DND-41 (cell line): ENCODE results near the gene SEC14L2.

Experiments
- ATAC-seq: fragments of 200-7000 bp; cut with Tn5 transposase; 3 replicates; pipeline ENCODE4 v1.9.1; 2021; ENCODE audit warnings: low read depth; ENCODE audit not compliant: insufficient read depth
- DNase-seq: peaks from one replicate; pipeline ENCODE4 v3.0.0-alpha.2; 2020
- H2AFZ ChIP-seq: 2 replicates; pipeline ENCODE4 v1.6.0; 2012; ENCODE audit warnings: low read depth, low read length
- H3K27ac ChIP-seq: 2 replicates; pipeline ENCODE4 v1.5.1; 2012; ENCODE audit warnings: low read length, inconsistent platforms
- H3K27me3 ChIP-seq: fragments of 200-600 bp; sonication (generic); 2 replicates; pipeline ENCODE4 v1.6.0; 2012; ENCODE audit warnings: low read length, mild to moderate bottlenecking, inconsistent platforms; ENCODE audit not compliant: insufficient read depth, poor library complexity
- H3K36me3 ChIP-seq: 2 replicates; pipeline ENCODE4 v1.5.1; 2012; ENCODE audit warnings: low read length, inconsistent platforms; ENCODE audit not compliant: insufficient read depth
- H3K4me1 ChIP-seq: 2 replicates; pipeline ENCODE4 v1.5.1; 2012; ENCODE audit warnings: mild to moderate bottlenecking, low read length; ENCODE audit not compliant: insufficient read depth
- H3K4me2 ChIP-seq: 2 replicates; pipeline ENCODE4 v1.6.0; 2012; ENCODE audit warnings: mild to moderate bottlenecking, moderate library complexity, low read length, inconsistent platforms; ENCODE audit not compliant: insufficient read depth
- H3K4me3 ChIP-seq, 2 experiments: fragments of 200-600 bp in 1 of 2; shearing (Covaris generic) in 1 of 2; 2 replicates each; pipeline ENCODE4 v1.5.1; 2012 to 2016; ENCODE audit warnings: inconsistent platforms in 2 of 2, low read length in 2 of 2, mild to moderate bottlenecking in 2 of 2, low read depth in 1 of 2, moderate library complexity in 1 of 2
- H3K79me2 ChIP-seq: 2 replicates; pipeline ENCODE4 v1.6.0; 2012; ENCODE audit warnings: low read length, inconsistent platforms; ENCODE audit not compliant: insufficient read depth
- H3K9ac ChIP-seq: 2 replicates; pipeline ENCODE4 v1.6.0; 2012; ENCODE audit warnings: low read depth, mild to moderate bottlenecking, inconsistent platforms, low read length, moderate library complexity
- H3K9me3 ChIP-seq: 2 replicates; pipeline ENCODE4 v1.5.1; 2012; ENCODE audit warnings: low read length, moderate library complexity, mild to moderate bottlenecking, inconsistent platforms; ENCODE audit not compliant: insufficient read depth, severe bottlenecking
- H4K20me1 ChIP-seq: 2 replicates; pipeline ENCODE4 v1.6.0; 2012; ENCODE audit warnings: low read length; ENCODE audit not compliant: insufficient read depth
- CTCF ChIP-seq: IDR thresholded peaks from 2 replicates; pipeline ENCODE4 v1.5.1; 2012; ENCODE audit warnings: borderline replicate concordance, low read length, moderate library complexity, mild to moderate bottlenecking; ENCODE audit not compliant: poor library complexity, severe bottlenecking; ENCODE audit errors: extremely low read depth
- EZH2 ChIP-seq: IDR thresholded peaks from 3 replicates; pipeline ENCODE4 v1.6.1; 2012; ENCODE audit warnings: borderline replicate concordance, low read depth, mild to moderate bottlenecking, moderate library complexity, low read length, inconsistent platforms; ENCODE audit not compliant: severe bottlenecking

SEC14L2 gene

GRCh38 chr22:30430933-30431332 is 34.1 kb downstream of the SEC14L2 start:
- no peak overlapping the region for H3K4me3 ChIP-seq
- no peaks in the 10 kb centered on the region for H3K27me3 ChIP-seq
- peaks cover 32% of the 10 kb centered on the region for H3K36me3 ChIP-seq
- H3K79me2 ChIP-seq: peaks cover 15% of the 10 kb centered on the region
- TF ChIP-seq CTCF: no peak
- TF ChIP-seq EZH2: no peak
- H3K4me2 ChIP-seq: no peak overlapping the region
- ATAC-seq (no peak), DNase-seq (no peak)
- H3K9me3 ChIP-seq: no peaks in the 10 kb centered on the region
- H3K4me1 ChIP-seq: peaks cover 35% of the 10 kb centered on the region
- no peak overlapping the region for H2AFZ ChIP-seq
- no peak overlapping the region for H3K9ac ChIP-seq
- no peak overlapping the region for H3K27ac ChIP-seq
- peaks cover 19% of the 10 kb centered on the region for H4K20me1 ChIP-seq

GRCh38 chr22:30432096-30432495 is 35.3 kb downstream of the SEC14L2 start:
- H3K27ac ChIP-seq: no peak overlapping the region
- no peak overlapping the region for H2AFZ ChIP-seq
- H4K20me1 ChIP-seq: peaks cover 13% of the 10 kb centered on the region
- peaks cover 25% of the 10 kb centered on the region for H3K4me1 ChIP-seq
- H3K9ac ChIP-seq: no peak overlapping the region; the same call in 1 of the 2 replicates
- TF ChIP-seq CTCF: no peak
- TF ChIP-seq EZH2: no peak
- H3K36me3 ChIP-seq: peaks cover 26% of the 10 kb centered on the region
- no peak overlapping the region for H3K4me3 ChIP-seq
- no peak for DNase-seq
- peaks cover 4% of the 10 kb centered on the region for H3K79me2 ChIP-seq
- no peak overlapping the region for H3K4me2 ChIP-seq
- no peak for ATAC-seq
- H3K9me3 ChIP-seq: no peaks in the 10 kb centered on the region
- no peaks in the 10 kb centered on the region for H3K27me3 ChIP-seq

GRCh38 chr22:30432520-30432919 is 35.7 kb downstream of the SEC14L2 start:
- Histone ChIP-seq H3K4me3 (no peak overlapping the region), H3K79me2 (no peaks in the 10 kb centered on the region), H3K27me3 (no peaks in the 10 kb centered on the region), H4K20me1 (0 out of 2 replicates have a peak, but pooled peaks cover 9% of the 10 kb centered on the region), H3K9ac (no peak overlapping the region), H3K4me1 (peaks cover 21% of the 10 kb centered on the region), H3K36me3 (peaks cover 21% of the 10 kb centered on the region), H3K27ac (no peak overlapping the region), H3K4me2 (no peak overlapping the region), H2AFZ (no peak overlapping the region), H3K9me3 (no peaks in the 10 kb centered on the region)
- TF ChIP-seq EZH2 (no peak), CTCF (no peak)
- no peak for ATAC-seq
- DNase-seq: no peak

- Histone ChIP-seq H3K4me2 (no peak overlapping the region), H3K4me1 (peaks cover 19% of the 10 kb centered on the region), H3K9ac (no peak overlapping the region), H4K20me1 (0 out of 2 replicates have a peak, but pooled peaks cover 3% of the 10 kb centered on the region), H3K27me3 (no peaks in the 10 kb centered on the region), H3K27ac (no peak overlapping the region), H3K4me3 (no peak overlapping the region), H2AFZ (no peak overlapping the region), H3K9me3 (no peaks in the 10 kb centered on the region), H3K36me3 (peaks cover 14% of the 10 kb centered on the region), H3K79me2 (no peaks in the 10 kb centered on the region)
- DNase-seq (no peak), ATAC-seq (no peak)
- TF ChIP-seq CTCF (no peak), EZH2 (no peak)
These were observed 36.4 kb downstream of the SEC14L2 start for GRCh38 chr22:30433227-30433626.
